AG09319 (cell line): ENCODE results near the gene PCDHGA9.
A peak's percentile ranks its signal among the peaks of the same experiment; 100 is the strongest.
"Not testable (repeated sequence)": the region's sequence is repeated elsewhere in the genome, so short reads cannot be mapped to it uniquely, and the experiment has no call there.

Experiments used
- DNase-seq: peaks from one replicate; pipeline ENCODE4 v3.0.0-alpha.2; 2010; ENCODE audit warnings: low read depth; ENCODE audit errors: extremely low read depth
- TF ChIP-seq, protein P1 (sequence below): IDR thresholded peaks from 2 replicates; pipeline ENCODE4 v1.5.1; 2011; ENCODE audit warnings: low read depth, mild to moderate bottlenecking, inconsistent platforms, low read length, moderate library complexity

Gene PCDHGA9

GRCh38 chr5:141413540-141414069 lies 11.0 kb downstream of the PCDHGA9 start:
- DNase-seq = no peak
- TF ChIP-seq, protein P1, sequence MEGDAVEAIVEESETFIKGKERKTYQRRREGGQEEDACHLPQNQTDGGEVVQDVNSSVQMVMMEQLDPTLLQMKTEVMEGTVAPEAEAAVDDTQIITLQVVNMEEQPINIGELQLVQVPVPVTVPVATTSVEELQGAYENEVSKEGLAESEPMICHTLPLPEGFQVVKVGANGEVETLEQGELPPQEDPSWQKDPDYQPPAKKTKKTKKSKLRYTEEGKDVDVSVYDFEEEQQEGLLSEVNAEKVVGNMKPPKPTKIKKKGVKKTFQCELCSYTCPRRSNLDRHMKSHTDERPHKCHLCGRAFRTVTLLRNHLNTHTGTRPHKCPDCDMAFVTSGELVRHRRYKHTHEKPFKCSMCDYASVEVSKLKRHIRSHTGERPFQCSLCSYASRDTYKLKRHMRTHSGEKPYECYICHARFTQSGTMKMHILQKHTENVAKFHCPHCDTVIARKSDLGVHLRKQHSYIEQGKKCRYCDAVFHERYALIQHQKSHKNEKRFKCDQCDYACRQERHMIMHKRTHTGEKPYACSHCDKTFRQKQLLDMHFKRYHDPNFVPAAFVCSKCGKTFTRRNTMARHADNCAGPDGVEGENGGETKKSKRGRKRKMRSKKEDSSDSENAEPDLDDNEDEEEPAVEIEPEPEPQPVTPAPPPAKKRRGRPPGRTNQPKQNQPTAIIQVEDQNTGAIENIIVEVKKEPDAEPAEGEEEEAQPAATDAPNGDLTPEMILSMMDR = no peak

GRCh38 chr5:141414548-141415274 lies 12.1 kb downstream of the PCDHGA9 start:
- DNase-seq = not testable (repeated sequence)

DNA sequence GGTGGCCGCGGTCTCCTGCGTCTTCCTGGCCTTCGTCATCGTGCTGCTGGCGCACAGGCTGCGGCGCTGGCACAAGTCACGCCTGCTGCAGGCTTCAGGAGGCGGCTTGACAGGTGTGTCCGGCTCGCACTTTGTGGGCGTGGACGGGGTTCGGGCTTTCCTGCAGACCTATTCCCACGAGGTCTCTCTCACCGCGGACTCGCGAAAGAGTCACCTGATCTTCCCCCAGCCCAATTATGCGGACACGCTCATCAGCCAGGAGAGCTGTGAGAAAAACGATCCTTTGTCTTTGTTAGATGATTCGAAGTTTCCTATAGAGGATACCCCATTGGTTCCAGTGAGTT lies 12.7 kb downstream of the PCDHGA9 start:
- DNase-seq = not testable (repeated sequence)

- peak; percentile 57 for DNase-seq
- TF ChIP-seq, protein P1 = peak; percentile 75
Measured at GRCh38 chr5:141417494-141418172, 15.1 kb downstream of the PCDHGA9 start, which contains the start of gene PCDHGB7. TSS of gene PCDHGB7 (plus strand) at chr5:141417677. CDS start at chr5:141417860, 183 bp downstream.

GRCh38 chr5:141419074-141419880 lies 16.7 kb downstream of the PCDHGA9 start:
- no peak for DNase-seq
- TF ChIP-seq, protein P1 = no peak

DNA sequence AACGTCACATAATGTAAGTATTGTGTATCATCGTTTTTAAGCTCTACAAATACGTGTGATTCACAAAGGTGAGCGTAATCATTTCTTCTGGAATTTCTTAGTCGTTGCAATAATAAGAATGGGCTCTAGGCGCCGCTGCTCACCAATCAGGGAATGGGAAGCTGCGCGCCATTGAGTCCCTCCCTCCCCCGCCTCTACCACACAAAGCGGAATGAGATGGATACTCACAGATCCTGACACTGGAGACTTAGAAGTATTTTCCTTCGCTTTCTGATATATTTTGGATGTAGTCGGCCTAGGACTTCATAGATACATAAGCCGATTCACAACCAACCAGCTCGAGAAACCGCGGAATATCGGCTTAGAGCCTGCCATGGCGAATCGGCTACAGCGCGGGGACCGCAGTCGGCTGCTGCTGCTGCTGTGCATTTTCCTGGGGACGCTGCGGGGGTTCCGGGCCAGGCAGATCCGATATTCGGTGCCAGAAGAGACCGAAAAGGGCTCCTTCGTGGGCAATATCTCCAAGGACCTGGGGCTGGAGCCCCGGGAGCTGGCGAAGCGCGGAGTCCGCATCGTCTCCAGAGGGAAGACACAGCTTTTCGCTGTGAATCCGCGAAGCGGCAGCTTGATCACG lies 18.4 kb downstream of the PCDHGA9 start, which contains the start of gene PCDHGA11:
Gene PCDHGA11, plus strand, starts transcription at position 197 of the 634 bp plus-strand sequence. Its CDS starts 177 bp downstream, at position 374.
- DNase-seq = peak; percentile 22
- TF ChIP-seq, protein P1 = peak; percentile 41

GRCh38 chr5:141421489-141421855 lies 18.9 kb downstream of the PCDHGA9 start:
- TF ChIP-seq, protein P1 = no peak
- no peak for DNase-seq
